HCT116 (cell line): ENCODE measurements around the gene SLC5A10. TPM values are rescaled to one million over a fixed set of nuclear protein-coding genes. Genes with fewer than 3 reads are reported as not detected.

Experiments
- ATAC-seq: fragments of 200-7000 bp; cut with Tn5 transposase; 2 replicates; pipeline ENCODE4 v1.9.1; 2020; ENCODE audit warnings: mild to moderate bottlenecking, moderate library complexity
- BruUV-seq: library from RNA; stranded (reverse); fragments of 400-500 nt; replicated peaks from 2 replicates; lab custom pipeline; 2021; lab: Mats Ljungman, UMichigan
- CTCF ChIA-PET: fragments of 300-600 bp; sonication (Branson Sonifier 250); formaldehyde crosslinking; loops from one replicate; lab custom pipeline; 2021; ENCODE audit warnings: antibody characterized with exemption; lab: Charles Lee
- POLR2A ChIA-PET: fragments of 300-600, 350-600 bp; sonication (Branson Sonifier 250); formaldehyde crosslinking; loops from one replicate; lab custom pipeline; 2021; ENCODE audit warnings: antibody characterized with exemption; lab: Charles Lee
- RAD21 ChIA-PET, 2 experiments: fragments of 300-600 bp; sonication (Branson Sonifier 250); formaldehyde crosslinking; loops; one replicate each; lab custom pipeline; 2023; ENCODE audit warnings: low total read pairs in 2 of 2; ENCODE audit not compliant: uncharacterized antibody in 2 of 2, unreplicated experiment in 2 of 2, low non-redundant PET in 1 of 2; lab: Charles Lee
- DNase-seq: peaks from one replicate; pipeline ENCODE4 v3.0.0-alpha.2; 2010; ENCODE audit warnings: low read depth, low spot score
- H2AFZ ChIP-seq: fragments of 200-600 bp; shearing (Covaris generic), sonication (generic); 2 replicates; pipeline ENCODE4 v1.6.1; 2017; ENCODE audit warnings: low read depth, mixed run types, mixed read lengths, antibody characterized with exemption, low read length; ENCODE audit not compliant: poor library complexity, severe bottlenecking
- H3K27ac ChIP-seq: 2 replicates; pipeline ENCODE4 v1.5.1; 2012; ENCODE audit warnings: low read depth, low read length
- H3K27me3 ChIP-seq: fragments of 200-600 bp; sonication (generic); 2 replicates; pipeline ENCODE4 v1.6.1; 2016; ENCODE audit warnings: mixed run types, low read length, mixed read lengths; ENCODE audit not compliant: insufficient read depth
- H3K36me3 ChIP-seq, 2 experiments: fragments of 200-500 bp in 1 of 2; fragments of 200-600 bp in 1 of 2; sonication (Bioruptor generic) in 1 of 2; sonication (generic) in 1 of 2; 2 replicates each; pipeline versions ENCODE4 v1.5.1 to v1.6.1; 2014 to 2016; ENCODE audit warnings: low read length in 2 of 2, inconsistent platforms in 1 of 2, mixed read lengths in 1 of 2, mixed run types in 1 of 2; ENCODE audit not compliant: insufficient read depth in 2 of 2, control insufficient read depth in 1 of 2
- H3K4me1 ChIP-seq, 2 experiments: fragments of 200-600 bp in 1 of 2; sonication (generic) in 1 of 2; 2 replicates each; pipeline versions ENCODE4 v1.5.1 to v1.6.1; 2012 to 2017; ENCODE audit warnings: low read length in 2 of 2, inconsistent platforms in 1 of 2, mild to moderate bottlenecking in 1 of 2, mixed read lengths in 1 of 2, mixed run types in 1 of 2, moderate library complexity in 1 of 2; ENCODE audit not compliant: insufficient read depth in 2 of 2, control insufficient read depth in 1 of 2
- H3K4me2 ChIP-seq: fragments of 200-600 bp; sonication (generic); 2 replicates; pipeline ENCODE4 v1.6.1; 2017; ENCODE audit warnings: mixed run types, low read length, mixed read lengths
- H3K4me3 ChIP-seq, 2 experiments: fragments of 200-600 bp in 1 of 2; sonication (generic) in 1 of 2; replicated peaks in 1 of 2; 2 replicates each; pipeline ENCODE4 v1.5.1; 2011 to 2016; ENCODE audit warnings: low read length in 2 of 2, control low read depth in 1 of 2, low read depth in 1 of 2, mild to moderate bottlenecking in 1 of 2, mixed read lengths in 1 of 2, mixed run types in 1 of 2
- H3K79me2 ChIP-seq: fragments of 200-600 bp; sonication (generic); 2 replicates; pipeline ENCODE4 v1.6.1; 2017; ENCODE audit warnings: mild to moderate bottlenecking, mixed run types, low read length, moderate library complexity, mixed read lengths; ENCODE audit not compliant: insufficient read depth
- H3K9ac ChIP-seq: fragments of 200-600 bp; sonication (generic); 2 replicates; pipeline ENCODE4 v1.6.1; 2016; ENCODE audit warnings: low read length, mixed read lengths
- H3K9me2 ChIP-seq: fragments of 200-600 bp; sonication (generic), shearing (Covaris generic); 2 replicates; pipeline ENCODE4 v1.6.1; 2017; ENCODE audit warnings: mixed run types, mild to moderate bottlenecking, moderate library complexity; ENCODE audit not compliant: insufficient read depth
- H3K9me3 ChIP-seq, 2 experiments: fragments of 200-500 bp in 1 of 2; fragments of 200-600 bp in 1 of 2; sonication (Bioruptor generic) in 1 of 2; sonication (generic) in 1 of 2; 2 replicates each; pipeline ENCODE4 v1.6.1; 2014 to 2017; ENCODE audit warnings: low read length in 2 of 2, mixed read lengths in 2 of 2, inconsistent platforms in 1 of 2, low read depth in 1 of 2, mild to moderate bottlenecking in 1 of 2, mixed run types in 1 of 2, moderate library complexity in 1 of 2; ENCODE audit not compliant: control insufficient read depth in 1 of 2, insufficient read depth in 1 of 2
- H4K20me1 ChIP-seq: fragments of 200-600 bp; sonication (generic), shearing (Covaris generic); 2 replicates; pipeline ENCODE4 v1.6.1; 2017; ENCODE audit warnings: mixed run types, mild to moderate bottlenecking, moderate library complexity; ENCODE audit not compliant: insufficient read depth
- CBX3 ChIP-seq: IDR thresholded peaks from 2 replicates; pipeline ENCODE4 v1.6.1; 2012; ENCODE audit warnings: low read depth
- CEBPB ChIP-seq: IDR thresholded peaks from 2 replicates; pipeline ENCODE4 v1.6.1; 2012; ENCODE audit warnings: low read depth
- EGR1 ChIP-seq: IDR thresholded peaks from 2 replicates; pipeline ENCODE4 v1.6.1; 2012; ENCODE audit warnings: low read depth
- ELF1 ChIP-seq: IDR thresholded peaks from 2 replicates; pipeline ENCODE4 v1.6.1; 2012; ENCODE audit warnings: low read depth, borderline replicate concordance
- FOSL1 ChIP-seq: IDR thresholded peaks from 2 replicates; pipeline ENCODE4 v1.6.1; 2012; ENCODE audit warnings: low read depth
- JUND ChIP-seq: IDR thresholded peaks from 2 replicates; pipeline ENCODE4 v1.6.1; 2012
- POLR2A ChIP-seq: IDR thresholded peaks from 2 replicates; pipeline ENCODE4 v1.7.0; 2011; ENCODE audit warnings: borderline replicate concordance; ENCODE audit not compliant: insufficient read depth, insufficient read length; ENCODE audit errors: extremely low read depth
- POLR2AphosphoS5 ChIP-seq: IDR thresholded peaks from 2 replicates; pipeline ENCODE4 v1.6.1; 2011; ENCODE audit warnings: mild to moderate bottlenecking, low read depth, low read length, moderate library complexity
- RAD21 ChIP-seq: IDR thresholded peaks from 2 replicates; pipeline ENCODE4 v1.6.1; 2012; ENCODE audit warnings: low read depth, mild to moderate bottlenecking
- SIN3A ChIP-seq: IDR thresholded peaks from 2 replicates; pipeline ENCODE4 v1.6.1; 2012; ENCODE audit warnings: low read depth
- SP1 ChIP-seq: IDR thresholded peaks from 2 replicates; pipeline ENCODE4 v1.6.1; 2012; ENCODE audit warnings: low read depth
- SRF ChIP-seq: IDR thresholded peaks from 2 replicates; pipeline ENCODE4 v1.6.1; 2012; ENCODE audit warnings: low read depth
- TCF7L2 ChIP-seq: IDR thresholded peaks from 2 replicates; pipeline ENCODE4 v1.7.0; 2011; ENCODE audit warnings: borderline replicate concordance, inconsistent platforms; ENCODE audit not compliant: insufficient read depth, insufficient read length; ENCODE audit errors: extremely low read depth
- YY1 ChIP-seq: IDR thresholded peaks from 2 replicates; pipeline ENCODE4 v1.6.1; 2011; ENCODE audit warnings: low read length, low read depth, moderate library complexity, mild to moderate bottlenecking; ENCODE audit not compliant: insufficient replicate concordance; ENCODE audit errors: extremely low read depth
- ZFX ChIP-seq: fragments of 450-650 bp; IDR thresholded peaks from 2 replicates; pipeline ENCODE4 v1.6.1; 2017
- ZNF274 ChIP-seq: fragments of 200-500 bp; sonication (Bioruptor generic); IDR thresholded peaks from 2 replicates; pipeline ENCODE4 v1.6.1; 2014; ENCODE audit warnings: mild to moderate bottlenecking, low read depth, low read length, inconsistent platforms
- intact Hi-C: fragments of 100-400 bp; cut with micrococcal nuclease; formaldehyde crosslinking; loops from 2 replicates; pipeline ENCODE4 v1.10.0; 2022
- total RNA-seq: library from RNA; stranded (reverse); gene quantifications from one replicate; pipeline ENCODE4 v1.2.1, GENCODE V29; 2021; ENCODE audit not compliant: unreplicated experiment
- TF ChIP-seq, protein P1 (sequence below): IDR thresholded peaks from 2 replicates; pipeline ENCODE4 v1.6.1; 2012; ENCODE audit warnings: low read depth
- TF ChIP-seq, protein P2 (sequence below): IDR thresholded peaks from 2 replicates; pipeline ENCODE4 v1.6.1; 2012
- TF ChIP-seq, protein P3 (sequence below), 3 experiments: fragments of 200-600 bp in 1 of 3; sonication (generic) in 1 of 3; IDR thresholded peaks in 2 of 3; conservative IDR thresholded peaks in 1 of 3; 2 replicates each; pipeline ENCODE4 v1.5.1; 2012 to 2017; ENCODE audit warnings: low read depth in 2 of 3, low read length in 2 of 3, antibody characterized with exemption in 1 of 3, borderline replicate concordance in 1 of 3, control low read depth in 1 of 3, mild to moderate bottlenecking in 1 of 3, mixed read lengths in 1 of 3, mixed run types in 1 of 3, moderate library complexity in 1 of 3; ENCODE audit not compliant: insufficient read depth in 1 of 3
- TF ChIP-seq, protein P4 (sequence below): IDR thresholded peaks from 2 replicates; pipeline ENCODE4 v1.6.1; 2012

Gene SLC5A10
- total RNA-seq, 1 experiment from 2014 or later = not detected

DNA sequence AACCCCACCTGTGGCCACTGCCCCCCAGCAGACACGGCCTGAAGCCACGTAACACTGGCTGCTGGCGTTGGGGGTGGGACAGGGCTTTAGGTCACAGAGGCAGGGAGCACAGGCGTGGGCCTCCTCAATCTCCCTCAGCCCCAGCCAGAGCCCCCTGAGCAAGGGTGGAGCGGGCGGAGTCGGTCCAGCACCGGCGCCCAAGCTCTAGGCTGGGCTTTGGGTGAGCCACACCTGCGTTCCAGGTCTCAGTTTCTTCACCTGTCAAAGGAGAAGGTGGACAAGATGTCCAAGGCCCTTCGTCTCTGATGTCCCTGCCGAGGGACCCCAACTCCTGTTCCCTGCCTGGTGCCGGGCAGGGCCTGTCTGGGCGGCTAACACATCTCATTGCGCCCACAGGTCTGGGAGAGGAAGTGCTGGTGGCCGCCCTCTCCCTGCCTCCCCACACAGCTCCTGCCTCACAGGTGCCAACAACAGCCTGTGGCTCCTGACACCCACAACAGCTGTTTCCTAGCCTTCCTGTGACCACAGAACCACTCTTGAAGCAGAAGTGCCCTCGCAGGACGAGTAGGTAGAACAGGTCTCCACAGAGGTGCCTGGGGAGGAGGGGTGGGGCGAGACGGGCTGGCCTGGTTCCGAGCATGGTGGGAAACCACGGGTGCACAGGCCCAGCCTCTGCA, 40.6 kb downstream of the SLC5A10 start:
- Histone ChIP-seq H3K27ac (no peak overlapping the region), H3K79me2 (peaks cover 87% of the 10 kb centered on the region), H3K36me3 (peaks cover 0 to 24% of the 10 kb centered on the region in 2 experiments; a peak in 3 of 4 replicates), H3K9me3 (peaks cover 0 to 5% of the 10 kb centered on the region in 2 experiments; a peak in 2 of 4 replicates), H3K4me1 (no peaks in the 10 kb centered on the region), H3K4me2 (no peak overlapping the region), H3K27me3 (no peaks in the 10 kb centered on the region), H3K9ac (no peak overlapping the region), H2AFZ (no peak overlapping the region), H3K9me2 (no peaks in the 10 kb centered on the region), H3K4me3 (no peak overlapping the region), H4K20me1 (no peaks in the 10 kb centered on the region; the same call in 1 of the 2 replicates)
- RAD21 ChIA-PET = no interaction called here
- intact Hi-C loops = no loop called here
- POLR2A ChIA-PET = no interaction called here
- CTCF ChIA-PET = no interaction called here
- no peak for ATAC-seq
- BruUV-seq = no TSS peak
- no peak for DNase-seq
- no peak for TF ChIP-seq CEBPB
- TF ChIP-seq JUND = no peak
- no peak for TF ChIP-seq RAD21
- no peak for TF ChIP-seq FOSL1
- no peak for TF ChIP-seq POLR2A
- no peak for TF ChIP-seq SRF
- TF ChIP-seq ELF1 = no peak
- TF ChIP-seq ZNF274 = no peak
- TF ChIP-seq POLR2AphosphoS5 = no peak
- no peak for TF ChIP-seq SP1
- no peak for TF ChIP-seq SIN3A
- TF ChIP-seq, protein P1, sequence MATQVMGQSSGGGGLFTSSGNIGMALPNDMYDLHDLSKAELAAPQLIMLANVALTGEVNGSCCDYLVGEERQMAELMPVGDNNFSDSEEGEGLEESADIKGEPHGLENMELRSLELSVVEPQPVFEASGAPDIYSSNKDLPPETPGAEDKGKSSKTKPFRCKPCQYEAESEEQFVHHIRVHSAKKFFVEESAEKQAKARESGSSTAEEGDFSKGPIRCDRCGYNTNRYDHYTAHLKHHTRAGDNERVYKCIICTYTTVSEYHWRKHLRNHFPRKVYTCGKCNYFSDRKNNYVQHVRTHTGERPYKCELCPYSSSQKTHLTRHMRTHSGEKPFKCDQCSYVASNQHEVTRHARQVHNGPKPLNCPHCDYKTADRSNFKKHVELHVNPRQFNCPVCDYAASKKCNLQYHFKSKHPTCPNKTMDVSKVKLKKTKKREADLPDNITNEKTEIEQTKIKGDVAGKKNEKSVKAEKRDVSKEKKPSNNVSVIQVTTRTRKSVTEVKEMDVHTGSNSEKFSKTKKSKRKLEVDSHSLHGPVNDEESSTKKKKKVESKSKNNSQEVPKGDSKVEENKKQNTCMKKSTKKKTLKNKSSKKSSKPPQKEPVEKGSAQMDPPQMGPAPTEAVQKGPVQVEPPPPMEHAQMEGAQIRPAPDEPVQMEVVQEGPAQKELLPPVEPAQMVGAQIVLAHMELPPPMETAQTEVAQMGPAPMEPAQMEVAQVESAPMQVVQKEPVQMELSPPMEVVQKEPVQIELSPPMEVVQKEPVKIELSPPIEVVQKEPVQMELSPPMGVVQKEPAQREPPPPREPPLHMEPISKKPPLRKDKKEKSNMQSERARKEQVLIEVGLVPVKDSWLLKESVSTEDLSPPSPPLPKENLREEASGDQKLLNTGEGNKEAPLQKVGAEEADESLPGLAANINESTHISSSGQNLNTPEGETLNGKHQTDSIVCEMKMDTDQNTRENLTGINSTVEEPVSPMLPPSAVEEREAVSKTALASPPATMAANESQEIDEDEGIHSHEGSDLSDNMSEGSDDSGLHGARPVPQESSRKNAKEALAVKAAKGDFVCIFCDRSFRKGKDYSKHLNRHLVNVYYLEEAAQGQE = no peak
- no peak for TF ChIP-seq CBX3
- no peak for TF ChIP-seq EGR1
- TF ChIP-seq, protein P2, sequence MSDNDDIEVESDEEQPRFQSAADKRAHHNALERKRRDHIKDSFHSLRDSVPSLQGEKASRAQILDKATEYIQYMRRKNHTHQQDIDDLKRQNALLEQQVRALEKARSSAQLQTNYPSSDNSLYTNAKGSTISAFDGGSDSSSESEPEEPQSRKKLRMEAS = no peak
- no peak for TF ChIP-seq YY1
- TF ChIP-seq TCF7L2 = no peak
- TF ChIP-seq ZFX = no peak
- TF ChIP-seq, protein P3, sequence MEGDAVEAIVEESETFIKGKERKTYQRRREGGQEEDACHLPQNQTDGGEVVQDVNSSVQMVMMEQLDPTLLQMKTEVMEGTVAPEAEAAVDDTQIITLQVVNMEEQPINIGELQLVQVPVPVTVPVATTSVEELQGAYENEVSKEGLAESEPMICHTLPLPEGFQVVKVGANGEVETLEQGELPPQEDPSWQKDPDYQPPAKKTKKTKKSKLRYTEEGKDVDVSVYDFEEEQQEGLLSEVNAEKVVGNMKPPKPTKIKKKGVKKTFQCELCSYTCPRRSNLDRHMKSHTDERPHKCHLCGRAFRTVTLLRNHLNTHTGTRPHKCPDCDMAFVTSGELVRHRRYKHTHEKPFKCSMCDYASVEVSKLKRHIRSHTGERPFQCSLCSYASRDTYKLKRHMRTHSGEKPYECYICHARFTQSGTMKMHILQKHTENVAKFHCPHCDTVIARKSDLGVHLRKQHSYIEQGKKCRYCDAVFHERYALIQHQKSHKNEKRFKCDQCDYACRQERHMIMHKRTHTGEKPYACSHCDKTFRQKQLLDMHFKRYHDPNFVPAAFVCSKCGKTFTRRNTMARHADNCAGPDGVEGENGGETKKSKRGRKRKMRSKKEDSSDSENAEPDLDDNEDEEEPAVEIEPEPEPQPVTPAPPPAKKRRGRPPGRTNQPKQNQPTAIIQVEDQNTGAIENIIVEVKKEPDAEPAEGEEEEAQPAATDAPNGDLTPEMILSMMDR (IDR thresholded peaks at IDR 0.05 in 2 of 3, conservative IDR thresholded peaks at IDR 0.05 in 1 of 3; ENCODE audit: borderline replicate concordance in 1 of 3, insufficient read depth in 1 of 3, low read depth in 2 of 3, low read length in 2 of 3) = no peak
- TF ChIP-seq, protein P4, sequence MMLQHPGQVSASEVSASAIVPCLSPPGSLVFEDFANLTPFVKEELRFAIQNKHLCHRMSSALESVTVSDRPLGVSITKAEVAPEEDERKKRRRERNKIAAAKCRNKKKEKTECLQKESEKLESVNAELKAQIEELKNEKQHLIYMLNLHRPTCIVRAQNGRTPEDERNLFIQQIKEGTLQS = no peak
- TF ChIP-seq, all 23 proteins: peak for 0
